ENCODE results near the gene CD82.

The CD82 gene

DNA sequence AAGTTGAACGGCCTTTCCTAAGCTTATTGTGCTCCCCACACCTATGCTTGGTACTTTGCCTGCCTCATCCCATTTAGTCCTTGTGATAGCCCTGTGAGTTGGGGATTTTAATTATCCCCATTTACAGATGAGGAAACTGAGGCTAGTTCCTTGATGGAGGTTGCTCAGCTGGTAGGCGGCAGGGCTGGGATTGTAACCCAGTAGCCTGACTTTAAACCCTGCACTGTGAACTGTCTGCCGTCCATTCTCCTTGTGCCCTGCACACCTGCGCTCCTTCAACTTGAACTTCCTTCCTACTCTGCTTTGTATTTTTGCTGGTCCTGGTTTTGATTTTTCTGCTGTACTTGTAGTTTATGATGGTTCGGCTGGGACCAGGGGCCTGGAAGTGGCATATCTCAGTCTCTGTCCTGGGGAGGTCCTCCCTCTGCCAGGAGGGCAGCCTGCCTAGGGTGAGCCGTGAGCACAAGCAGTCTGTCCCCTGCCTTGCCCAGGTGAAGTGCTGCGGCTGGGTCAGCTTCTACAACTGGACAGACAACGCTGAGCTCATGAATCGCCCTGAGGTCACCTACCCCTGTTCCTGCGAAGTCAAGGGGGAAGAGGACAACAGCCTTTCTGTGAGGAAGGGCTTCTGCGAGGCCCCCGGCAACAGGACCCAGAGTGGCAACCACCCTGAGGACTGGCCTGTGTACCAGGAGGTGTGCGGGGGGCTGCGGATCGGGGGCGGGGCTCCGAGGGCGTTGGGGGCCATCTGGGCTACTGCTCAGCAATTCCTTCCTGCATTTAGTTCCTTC is 52.4 kb downstream of the CD82 start:
- no peak for DNase-seq (ENCODE audit: low read depth)

DNA sequence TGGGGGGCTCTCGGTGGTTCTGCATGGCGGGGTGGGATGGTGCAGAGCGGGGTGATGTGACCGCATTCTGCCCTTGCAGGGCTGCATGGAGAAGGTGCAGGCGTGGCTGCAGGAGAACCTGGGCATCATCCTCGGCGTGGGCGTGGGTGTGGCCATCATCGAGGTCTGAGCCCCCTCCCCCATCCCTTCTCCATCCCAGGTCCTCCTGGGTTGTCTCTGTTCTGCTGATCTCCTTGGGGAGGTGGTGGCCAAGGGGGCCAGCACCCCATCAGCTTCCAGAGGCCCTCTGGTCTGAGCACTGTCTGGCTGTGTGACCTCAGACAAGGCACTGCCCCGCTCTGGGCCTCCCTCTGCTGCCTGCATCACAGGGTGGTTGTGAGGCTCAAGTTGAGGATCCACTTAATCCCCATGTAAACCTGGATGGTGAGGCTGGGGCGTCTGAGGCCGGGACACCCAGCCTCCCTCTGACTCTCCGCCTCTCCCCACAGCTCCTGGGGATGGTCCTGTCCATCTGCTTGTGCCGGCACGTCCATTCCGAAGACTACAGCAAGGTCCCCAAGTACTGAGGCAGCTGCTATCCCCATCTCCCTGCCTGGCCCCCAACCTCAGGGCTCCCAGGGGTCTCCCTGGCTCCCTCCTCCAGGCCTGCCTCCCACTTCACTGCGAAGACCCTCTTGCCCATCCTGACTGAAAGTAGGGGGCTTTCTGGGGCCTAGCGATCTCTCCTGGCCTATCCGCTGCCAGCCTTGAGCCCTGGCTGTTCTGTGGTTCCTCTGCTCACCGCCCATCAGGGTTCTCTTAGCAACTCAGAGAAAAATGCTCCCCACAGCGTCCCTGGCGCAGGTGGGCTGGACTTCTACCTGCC is 53.3 kb downstream of the CD82 start:
- no peak for DNase-seq (ENCODE audit: low read depth)

DNA sequence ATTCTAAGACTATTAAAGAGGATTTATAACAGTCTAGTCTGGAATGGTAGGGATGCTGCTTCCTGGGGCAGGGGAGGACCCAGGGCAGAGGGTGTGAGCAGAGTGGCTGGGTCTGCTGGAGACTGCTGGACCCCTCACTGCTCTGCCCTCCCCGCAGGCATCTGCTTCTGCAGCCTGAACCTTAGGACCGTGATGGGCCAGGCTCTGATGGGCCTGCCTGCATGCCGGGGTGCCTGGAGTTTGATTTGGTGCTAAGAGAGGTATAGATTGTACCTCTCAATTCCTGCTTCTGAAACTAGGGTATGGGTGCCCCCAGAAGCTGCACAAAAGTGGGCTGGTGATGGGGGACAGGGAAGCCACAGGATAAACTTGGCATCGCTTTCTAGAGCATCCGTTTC is 54.9 kb downstream of the CD82 start:
- no peak for DNase-seq (ENCODE audit: low read depth)

DNA sequence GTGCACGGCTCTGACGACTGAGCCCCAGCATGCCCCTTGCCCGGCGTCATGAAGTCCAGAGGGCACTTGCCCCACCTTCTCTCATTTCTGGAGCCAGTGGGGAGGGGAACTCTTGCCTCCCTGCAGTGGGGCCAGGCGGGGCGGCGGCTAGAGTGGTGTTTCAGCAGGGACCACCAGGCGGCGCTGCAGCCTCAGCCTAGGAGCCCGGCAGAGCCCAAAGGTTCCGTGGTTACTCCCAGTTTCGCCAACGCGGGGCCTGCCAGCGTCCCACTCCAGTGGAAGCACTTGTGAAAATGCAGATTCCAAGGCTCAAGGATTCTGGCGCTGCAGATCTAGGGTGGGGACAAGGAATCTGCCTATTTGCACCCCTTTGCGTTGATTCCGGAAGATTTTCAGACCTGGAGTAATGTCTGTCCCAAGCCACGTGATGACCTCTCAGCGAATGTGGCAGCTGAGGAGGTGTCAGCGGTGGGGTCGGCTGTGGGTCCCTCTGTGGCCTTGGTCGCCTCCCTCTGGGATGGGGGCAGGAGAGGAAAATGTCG is 55.7 kb downstream of the CD82 start:
- peak; percentile 45 for DNase-seq (ENCODE audit: low read depth)

DNA sequence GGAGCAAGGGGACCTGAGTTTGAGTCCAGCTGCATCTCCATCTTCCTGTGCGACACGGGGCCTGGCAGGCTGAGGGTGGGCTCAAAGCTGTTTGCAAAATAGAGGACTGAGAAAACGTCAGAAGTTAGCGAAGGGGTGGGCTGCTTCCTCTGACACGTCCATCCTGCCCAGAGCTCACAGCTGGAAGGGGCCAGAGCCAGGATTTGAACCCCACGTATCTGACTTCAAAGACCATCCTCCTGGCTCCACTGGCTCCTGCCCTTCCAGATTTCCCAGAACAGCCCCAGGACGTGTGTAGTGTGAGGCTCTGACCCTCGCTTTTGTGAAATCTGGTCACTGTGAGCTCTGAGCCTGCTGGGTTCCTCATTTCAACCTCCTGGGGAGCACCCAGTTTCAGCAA is 56.3 kb downstream of the CD82 start:
- no peak for DNase-seq (ENCODE audit: low read depth)

DNA sequence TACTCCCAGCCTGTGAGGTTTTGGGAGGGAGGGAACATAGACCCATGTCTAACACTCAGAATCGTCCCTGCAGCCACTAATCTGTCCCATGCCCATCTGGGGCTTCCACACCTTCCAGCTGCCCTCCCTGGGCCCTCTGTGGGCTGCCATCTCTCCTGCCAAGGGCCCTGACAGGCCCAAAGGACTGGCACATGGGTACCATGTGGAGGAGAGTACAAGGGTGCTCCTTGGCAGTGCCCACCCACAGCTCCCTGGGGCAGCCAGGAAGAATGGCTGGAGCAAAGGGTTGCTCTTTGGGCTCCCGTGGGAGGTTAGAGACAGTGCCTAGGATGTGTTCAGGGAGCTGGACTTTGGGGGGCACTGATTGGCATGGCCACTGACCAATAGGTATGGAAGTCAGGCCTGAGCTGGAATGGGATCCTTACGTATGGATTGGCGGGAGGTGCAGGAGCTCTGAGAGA is 56.8 kb downstream of the CD82 start:
- DNase-seq (ENCODE audit: low read depth), result no peak

DNA sequence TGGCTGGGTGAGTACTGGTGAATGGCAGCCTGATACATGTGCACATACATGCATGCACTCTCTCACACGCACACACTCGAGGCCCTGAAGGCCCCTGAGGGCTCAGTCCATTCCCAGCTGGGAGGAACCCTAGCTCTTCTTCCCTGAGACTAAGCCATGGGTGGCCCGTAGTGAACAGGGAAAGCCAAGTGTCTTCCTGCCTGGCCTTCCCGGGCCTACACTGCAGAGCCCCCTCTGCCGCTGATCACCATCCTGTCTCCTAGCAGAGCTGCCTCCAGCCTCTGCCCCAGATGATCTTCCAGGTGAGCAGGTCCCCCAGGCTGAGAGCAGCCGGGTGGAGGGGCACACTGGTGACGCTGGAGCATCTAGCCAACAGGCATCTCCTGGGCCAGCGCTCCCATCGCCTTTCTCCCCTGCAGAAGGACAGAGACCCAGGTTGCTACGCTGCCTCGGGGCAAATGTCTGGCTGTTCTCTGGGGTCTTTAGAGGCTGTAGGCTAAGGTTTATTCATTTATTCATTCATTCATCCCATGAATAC is 57.3 kb downstream of the CD82 start:
- no peak for DNase-seq (ENCODE audit: low read depth)

DNA sequence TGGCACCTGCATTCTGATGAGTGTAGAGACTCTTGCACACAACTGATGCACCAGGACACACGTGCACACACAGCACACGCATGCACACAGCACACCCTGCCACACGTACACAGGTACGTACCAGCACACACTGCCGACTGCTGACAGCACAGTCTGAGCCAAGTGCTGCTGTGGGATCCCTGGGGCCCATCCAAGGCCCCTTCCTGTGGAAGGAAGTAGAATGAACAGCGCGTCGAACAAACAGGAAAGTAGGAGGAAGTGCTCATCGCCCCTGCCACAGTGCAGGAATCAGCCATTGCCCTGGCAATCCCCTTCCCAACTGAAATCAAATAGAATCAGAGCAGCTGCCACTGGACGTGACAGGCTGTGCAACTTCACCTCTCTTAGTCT is 57.9 kb downstream of the CD82 start:
- DNase-seq (ENCODE audit: low read depth), result no peak

DNA sequence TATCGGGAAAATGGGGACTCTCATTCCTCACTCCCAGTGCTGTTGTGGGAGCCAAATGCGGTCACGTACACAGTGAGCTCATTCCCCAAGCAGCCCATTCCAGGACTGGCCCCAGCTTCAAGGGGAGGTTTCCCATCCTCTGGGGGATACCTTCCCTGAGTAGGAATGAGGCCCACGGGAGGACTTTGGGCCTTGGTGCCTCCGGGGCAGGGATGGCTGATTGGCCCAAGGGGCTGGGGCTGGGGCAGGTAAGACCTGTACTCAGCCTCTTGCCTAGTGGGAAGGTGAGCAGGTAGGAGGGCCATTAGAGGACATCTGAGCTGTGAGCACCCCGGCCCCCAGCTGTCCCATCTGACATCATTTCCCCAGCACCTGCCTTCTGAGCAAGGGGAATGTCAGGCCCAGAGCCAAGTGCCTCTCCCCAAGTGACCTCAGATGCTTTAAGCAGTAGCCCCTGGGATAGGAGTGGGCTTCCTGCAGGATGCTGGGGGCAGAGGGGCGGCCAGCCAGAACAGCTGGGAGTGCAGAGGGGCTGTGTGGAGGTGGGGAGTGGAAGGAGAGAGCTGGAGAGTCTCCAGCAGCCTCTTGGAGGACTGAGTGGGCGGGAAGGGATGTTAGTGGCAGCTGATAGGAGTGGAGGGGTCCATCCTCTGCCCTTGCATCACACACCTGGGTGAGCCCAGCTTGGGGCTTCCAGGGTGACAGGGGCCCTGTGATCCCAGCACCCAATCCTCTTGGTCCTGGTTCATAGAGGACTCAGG is 58.4 kb downstream of the CD82 start:
- DNase-seq (ENCODE audit: low read depth), result no peak

DNA sequence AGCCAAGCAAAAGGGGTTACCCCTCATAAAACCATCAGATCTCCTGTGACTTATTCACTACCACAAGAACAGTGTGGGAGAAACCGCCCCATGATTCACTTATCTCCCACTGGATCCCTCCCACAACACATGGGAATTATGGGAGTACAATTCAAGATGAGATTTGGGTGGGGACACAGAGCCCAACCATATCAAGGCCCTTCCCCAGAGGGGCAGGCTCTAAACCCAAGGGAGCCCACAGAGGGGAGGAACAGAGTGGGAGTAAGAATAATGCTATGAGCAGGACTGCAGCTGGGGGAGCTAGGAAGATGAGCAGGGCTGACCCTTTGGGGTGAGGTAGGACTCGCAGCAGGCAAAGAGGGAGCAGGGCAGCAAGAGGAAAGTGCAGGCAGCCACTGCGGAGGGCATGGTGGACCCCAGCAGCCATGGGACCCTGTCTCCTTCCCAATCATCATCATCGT is 59.3 kb downstream of the CD82 start:
- no peak for DNase-seq (ENCODE audit: low read depth)

DNA sequence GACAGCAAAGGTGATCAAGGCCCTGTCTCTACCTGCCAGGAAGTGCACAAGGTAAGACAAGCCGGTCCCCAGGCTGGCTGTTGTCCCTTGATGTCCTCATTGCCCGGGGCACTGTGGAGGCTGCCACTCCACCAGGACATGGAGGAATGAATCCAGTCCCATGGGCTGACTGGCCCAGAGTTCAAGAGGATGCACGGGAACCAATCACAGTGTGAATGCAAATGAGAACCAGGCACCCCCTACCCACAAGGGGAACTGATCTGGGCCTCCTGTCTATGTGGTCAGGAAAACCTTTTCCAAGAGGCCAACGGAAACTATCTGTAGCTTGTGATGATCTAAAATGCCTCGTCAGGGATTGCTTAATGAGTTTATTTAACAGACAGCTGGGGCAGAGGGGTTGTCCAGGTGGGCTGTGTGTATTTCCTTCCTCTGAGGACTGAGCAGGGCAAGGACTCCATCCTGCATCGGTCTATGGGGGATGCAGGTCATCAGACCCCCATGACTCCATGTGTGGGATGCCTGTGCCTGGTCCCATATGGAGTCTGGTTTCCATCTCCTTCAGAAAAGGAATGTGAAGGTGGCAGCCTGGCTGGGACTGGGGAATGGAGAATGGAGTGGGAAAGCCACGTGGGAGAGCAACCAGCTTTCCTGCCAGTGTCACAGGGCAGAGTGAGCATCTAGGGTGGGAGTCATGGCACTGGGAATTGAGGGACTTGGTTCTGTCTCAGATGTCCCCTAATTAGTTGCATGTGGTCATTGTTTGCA is 60.5 kb downstream of the CD82 start:
- no peak for DNase-seq (ENCODE audit: low read depth)

DNA sequence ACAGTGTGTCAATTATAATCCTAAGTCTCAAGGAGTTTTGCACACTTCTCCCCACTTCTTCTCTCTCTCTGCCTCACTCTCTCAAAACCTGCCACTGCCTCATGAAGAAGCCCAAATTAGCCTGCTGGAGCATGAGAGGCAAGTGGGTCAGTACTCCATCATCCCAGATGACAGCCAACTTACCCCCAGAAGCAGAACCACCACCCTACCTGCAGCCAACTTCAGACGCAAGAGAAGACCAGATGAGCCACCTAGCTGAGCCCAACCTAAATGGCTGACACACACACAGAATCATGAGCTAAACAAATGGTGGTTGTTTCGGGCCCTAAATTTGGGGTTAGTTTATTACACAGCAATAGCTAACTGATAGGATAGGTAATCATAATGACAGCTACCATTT is 61.2 kb downstream of the CD82 start:
- DNase-seq (ENCODE audit: low read depth), result no peak

DNA sequence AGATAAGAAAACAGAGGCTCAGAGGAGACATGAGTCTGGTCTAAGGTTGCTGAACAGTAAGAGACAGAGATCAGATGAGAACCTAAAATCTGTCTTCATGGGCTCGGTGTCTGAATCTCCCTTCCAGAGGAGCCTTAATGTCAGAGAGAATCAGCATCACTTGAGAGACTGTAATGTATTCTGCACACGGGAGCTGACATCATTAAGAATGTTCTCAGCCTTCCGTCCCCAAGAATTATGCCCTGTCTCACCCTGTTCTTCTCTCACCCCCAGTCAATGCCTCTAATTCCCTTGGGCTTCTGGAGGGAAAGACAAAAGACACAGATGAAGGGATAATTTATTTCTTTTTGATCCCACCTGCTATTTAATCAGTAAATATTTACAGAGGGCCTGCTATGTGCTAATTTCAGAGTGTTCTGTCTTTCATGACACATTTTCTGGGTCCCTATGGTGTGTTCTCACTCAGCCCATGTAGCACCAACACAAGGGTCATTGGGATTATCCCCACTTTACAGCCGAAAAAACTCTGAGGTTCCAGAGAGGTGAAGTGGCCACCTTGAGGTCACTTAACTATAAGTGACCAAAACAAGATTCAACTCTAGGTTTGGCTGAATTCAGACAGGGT is 61.8 kb downstream of the CD82 start:
- DNase-seq (ENCODE audit: low read depth), result no peak

DNA sequence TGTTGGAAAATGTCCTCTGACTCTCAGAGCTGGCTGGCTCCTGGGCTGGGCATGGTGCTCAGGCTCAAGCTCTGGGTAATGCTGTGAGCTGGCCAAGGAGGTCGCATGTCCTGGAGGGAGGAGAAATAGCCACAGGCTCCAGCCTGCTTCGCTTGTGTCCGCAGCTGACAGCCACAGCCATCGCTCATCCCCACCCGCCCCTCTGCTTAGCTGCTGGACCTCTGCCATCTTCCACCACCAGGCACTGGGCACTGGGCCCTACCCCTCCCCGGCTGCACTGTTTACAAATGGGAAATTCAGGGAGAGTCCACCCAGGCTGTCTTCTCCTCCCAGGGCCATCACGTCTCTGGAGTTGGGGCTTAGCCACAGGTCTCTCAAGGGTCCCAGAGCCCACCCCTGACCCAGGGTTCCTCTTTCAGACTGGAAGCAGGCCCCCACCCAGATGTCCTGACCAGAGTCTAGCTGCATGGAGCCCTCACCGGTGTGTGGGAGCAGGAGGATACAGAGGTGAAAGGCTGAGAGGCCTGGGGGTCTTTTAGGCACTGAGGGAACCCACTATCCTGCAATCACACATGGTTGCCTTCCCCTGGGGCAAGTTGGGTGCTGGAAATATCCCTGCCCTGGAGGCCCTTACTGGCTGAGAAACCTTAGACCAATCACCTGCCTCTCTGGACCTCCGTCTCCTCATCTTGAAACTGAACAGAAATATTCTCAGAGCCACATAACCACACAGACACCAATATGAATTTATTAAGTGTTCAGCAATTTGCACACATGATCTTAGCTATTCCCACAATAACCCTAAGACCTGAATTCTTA is 62.7 kb downstream of the CD82 start:
- no peak for DNase-seq (ENCODE audit: low read depth)

DNA sequence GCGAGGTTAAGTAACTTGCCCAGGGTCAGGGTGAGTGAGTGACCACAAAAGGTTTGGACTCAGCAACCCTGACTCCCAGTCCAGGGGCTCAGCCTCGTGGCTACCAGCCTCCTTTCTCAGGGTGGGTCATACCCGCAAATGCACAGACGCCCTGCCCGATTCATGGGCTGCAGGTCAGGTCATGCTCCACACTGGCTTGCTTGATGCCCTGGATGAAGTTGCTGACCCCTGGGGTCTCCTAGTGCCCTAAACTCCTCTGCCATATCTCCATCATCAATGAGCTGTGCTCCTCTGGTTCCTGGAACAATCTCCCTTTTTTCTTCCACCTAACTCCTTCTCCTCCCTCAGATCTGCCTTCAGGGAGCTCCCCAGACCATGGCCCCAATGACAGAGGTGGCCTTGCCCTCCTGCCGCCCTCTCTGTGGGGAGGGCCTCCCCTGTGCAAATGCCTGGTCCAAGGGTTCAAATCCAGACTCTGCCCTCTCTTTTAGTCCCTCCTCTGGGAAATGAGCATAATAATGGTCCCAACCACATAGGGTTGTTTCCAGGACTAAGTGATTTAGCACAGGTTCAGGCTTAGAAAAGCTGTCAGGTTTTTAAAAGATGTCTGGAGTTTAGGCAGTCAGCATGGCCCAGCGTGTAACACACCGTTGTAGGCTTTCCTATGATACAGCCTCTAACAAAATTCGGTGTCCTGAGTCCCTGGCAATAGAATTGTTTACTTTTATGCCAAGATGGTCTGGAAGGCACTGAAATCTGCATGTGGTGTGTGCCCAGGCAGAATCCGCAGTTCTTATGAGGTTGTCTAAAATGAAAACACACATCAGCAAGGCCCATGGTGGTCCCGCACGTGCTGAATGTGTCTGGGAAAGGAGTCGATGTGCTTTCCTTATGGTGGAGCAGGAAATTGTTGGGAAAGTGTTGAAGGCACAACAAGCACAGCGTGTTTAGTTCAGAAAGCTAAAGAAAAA is 63.6 kb downstream of the CD82 start:
- no peak for DNase-seq (ENCODE audit: low read depth)

DNA sequence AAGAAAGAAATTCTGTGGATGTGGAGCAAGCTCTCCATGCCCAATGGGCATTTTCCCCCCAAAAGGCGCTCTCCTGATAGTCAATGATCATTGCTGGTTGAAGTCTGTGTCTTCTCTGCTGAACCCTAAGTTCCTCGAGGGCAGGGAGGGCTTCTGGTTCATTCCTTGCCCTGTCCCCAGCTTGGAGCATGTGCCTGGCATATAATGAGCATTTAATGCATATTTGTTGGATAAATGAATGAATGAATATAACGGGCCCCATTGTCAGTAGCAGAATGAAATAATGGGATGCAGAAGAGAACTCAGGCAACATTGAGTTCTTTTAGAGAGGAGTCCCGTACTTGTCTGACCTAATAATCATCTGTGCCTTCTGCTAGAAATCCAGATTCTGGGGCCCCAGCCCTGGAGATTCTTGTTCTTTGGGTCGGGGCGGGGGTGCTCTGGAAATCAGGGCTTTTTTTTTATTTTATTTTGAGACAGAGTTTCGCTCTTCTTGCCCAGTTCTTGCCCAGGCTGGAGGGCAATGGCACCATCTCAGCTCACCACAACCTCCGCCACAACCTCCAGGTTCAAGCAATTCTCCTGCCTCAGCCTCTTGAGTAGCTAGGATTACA is 64.4 kb downstream of the CD82 start:
- no peak for DNase-seq (ENCODE audit: low read depth)

DNA sequence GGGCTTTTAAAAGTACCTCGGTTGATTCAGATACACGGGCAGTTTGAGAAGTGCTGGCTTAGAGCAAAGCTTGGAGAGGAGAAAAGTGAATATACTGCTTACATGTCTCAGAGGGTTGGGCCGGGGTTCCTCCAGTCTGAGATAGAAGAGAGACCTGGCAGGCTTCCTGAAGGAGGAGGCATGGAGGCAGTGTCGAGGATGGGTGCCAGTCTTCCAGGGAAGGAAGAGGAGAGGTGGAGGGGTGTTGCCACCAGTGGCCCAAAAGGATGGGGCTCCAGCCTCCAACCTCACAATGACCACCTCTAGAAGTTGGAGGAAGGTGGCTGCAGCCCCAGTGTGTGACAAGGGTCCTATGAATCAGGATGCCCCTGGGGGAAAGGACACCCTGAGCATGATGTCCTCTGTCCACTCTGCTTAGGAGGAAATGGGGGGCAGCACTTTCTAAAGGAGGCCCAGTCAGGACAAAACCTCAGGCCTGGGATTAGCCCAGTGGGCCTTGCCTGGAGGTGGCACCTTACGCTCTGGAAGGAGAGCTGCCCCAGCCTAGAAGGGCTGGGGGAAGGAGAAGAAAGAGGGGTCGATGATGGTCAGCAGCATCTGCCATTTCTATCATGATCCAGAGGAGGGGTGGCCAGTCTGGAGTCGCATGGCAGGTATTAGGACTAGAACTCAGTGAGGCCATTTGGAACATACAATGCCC is 65.2 kb downstream of the CD82 start:
- no peak for DNase-seq (ENCODE audit: low read depth)

DNA sequence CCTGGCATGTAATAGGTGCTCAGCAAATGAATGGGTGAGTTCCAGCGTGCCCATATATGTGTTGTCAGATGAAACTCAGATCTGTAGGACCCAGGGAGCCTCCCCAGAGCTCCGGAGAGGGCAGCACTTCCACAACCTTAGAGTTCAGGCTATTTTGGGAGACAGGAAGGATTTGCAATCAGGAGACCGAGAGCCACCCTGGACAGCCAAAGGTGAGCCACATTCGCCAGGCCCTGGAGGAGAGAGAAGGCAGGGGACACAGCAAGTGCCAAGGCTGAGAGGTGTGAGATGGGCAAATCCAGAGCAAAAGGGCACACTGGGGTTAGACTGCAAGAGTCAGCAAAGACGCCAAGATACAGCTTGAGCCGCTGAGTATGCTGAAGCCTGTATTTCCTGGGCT is 66.4 kb downstream of the CD82 start:
- DNase-seq (ENCODE audit: low read depth), result no peak

Data from stimulated activated CD8-positive, alpha-beta memory T cell treated with anti-CD3 and anti-CD28 coated beads, Interleukin-4, amount 100 ng/mL, for 24 hours (primary cell).